ENCODE data around the gene ANKRD44.
"Not testable (repeated sequence)": the region's sequence is repeated elsewhere in the genome, so short reads cannot be mapped to it uniquely, and the experiment has no call there.

Gene ANKRD44

DNA sequence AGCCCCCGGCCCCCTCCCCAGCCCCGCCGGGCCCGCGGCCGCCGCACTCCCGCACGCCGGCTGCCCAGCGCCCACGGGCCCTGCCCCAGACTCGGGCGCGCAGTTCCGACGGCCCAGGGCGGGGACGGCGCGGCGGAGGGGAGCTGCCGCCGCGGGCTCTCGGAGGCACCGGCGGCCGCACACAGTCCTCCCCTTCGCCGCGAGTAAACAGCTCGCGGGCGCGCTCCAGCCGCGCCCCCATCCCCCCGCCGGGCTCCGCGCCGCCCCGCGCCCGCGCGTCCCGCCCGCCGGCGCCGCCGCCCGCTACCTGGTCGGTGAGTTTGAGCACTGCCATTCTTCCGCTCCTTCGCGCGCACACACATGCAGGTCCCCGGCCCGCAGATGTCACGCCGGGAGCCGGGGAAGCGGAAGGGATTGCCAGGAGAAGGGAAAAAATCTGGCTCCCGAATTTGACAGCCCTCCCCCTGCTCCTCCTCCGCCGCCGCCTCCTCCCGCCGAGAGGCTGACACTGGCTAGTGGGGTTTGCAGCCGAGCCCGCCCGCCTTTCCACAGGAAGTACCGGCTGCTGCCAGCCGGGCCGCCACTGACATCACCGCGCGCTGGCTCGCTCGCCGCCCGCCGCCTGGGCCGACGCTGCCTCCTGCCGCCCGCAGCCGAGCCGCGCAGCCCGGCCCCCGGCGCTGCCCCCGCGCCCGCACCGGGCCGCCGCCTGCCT is at the start of gene ANKRD44:
Gene ANKRD44, minus strand, starts transcription at position 510 of the 715 bp plus-strand sequence. Its CDS starts 176 bp downstream, at position 334.
- peak; percentile 74 to 87 for DNase-seq

DNA sequence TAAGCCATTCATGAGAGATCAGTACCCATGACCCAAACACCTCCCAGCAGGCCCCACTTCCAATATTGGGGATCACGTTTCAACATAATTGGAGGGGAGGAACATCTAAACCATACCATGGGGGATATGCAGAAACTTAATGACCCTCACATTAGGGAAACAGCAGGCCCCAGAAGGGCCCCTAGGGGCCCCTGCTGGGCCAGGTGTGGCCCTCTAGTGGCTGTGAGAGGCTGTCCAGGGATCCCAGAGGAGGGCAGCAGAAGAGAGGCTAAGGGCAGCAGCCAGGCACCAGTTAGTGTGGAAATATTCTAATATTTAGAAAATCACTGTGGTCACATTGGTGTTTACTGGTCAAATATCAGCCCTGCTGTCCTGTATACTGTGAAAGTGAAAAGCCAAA is 49.3 kb upstream of the ANKRD44 start:
- no peak for DNase-seq

DNA sequence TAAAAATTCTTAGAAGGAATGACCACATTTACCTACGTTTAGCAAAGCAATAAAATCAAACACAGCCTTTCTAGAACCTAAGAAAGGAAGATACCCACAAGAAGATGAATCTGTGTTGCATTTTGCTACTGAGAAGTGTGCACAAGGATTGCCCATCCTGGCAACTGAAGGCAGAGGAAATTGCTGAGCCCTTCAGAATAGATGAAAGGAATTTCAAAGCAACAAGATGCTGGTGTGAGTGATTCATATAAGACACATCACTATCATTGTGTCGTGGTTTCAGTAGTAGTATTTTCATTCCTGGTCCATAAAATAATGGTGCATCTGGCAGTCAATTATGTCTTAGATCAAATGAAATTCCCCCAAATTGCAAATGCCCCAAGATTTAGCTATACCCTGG is 48.4 kb upstream of the ANKRD44 start:
- no peak for DNase-seq

DNA sequence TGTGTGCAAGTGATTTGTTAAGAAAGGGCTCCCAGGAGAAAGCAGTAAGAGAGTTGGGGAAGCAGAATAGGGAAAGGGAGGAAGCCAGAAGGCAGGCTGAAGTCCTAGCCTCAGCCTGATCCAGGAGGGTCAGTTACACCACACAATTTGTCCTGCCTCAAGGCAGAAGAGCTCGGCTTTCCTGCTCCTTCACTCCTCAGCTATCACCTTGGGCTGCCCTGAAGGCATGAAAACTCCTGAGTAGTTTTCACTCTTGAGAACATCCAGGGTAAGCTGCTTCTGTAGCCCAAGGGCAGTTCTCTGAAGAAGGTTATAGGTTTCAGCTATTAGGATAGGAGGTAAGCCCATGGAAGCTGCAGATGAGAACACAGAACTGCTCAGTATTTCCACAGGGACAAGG is 47.4 kb upstream of the ANKRD44 start:
- no peak for DNase-seq

DNA sequence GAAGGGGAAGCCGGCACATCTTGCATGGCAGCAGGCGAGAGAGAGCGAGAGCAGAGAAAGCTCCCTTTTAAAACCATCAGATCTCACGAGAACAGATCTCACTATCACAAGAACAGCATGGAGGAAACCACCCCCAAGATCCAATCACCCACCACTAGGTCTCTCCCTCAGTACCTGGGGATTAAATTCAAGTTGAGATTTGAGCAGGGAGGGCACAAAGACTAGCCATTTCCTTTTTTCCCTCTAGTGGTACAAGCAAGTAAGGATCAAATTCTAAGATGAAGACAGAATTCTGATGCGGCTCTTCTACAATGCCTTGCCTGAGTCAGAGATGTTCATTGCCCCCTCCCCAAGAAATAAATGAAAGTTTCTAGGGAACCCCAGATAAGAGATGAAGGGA is 45.6 kb upstream of the ANKRD44 start:
- DNase-seq: no peak

DNA sequence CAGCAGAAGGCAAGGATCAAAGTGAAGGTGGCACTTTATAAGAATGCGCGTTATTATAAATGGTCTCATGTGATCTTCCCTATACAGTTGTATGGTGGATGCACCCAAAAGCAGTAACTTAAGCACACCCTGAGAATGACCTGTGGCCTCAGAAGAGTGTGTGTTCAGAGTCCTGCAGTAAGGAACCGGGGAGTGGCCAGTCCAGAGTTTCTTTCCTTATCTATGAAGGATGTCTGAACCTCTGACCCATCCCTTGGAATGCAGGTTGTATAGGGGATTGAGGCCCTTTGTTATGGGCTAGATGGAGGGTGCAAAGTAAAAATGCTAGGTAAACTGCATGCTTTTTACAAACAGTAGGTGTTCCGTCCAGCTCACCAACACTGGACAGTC is 43.6 kb upstream of the ANKRD44 start:
- no peak for DNase-seq

DNA sequence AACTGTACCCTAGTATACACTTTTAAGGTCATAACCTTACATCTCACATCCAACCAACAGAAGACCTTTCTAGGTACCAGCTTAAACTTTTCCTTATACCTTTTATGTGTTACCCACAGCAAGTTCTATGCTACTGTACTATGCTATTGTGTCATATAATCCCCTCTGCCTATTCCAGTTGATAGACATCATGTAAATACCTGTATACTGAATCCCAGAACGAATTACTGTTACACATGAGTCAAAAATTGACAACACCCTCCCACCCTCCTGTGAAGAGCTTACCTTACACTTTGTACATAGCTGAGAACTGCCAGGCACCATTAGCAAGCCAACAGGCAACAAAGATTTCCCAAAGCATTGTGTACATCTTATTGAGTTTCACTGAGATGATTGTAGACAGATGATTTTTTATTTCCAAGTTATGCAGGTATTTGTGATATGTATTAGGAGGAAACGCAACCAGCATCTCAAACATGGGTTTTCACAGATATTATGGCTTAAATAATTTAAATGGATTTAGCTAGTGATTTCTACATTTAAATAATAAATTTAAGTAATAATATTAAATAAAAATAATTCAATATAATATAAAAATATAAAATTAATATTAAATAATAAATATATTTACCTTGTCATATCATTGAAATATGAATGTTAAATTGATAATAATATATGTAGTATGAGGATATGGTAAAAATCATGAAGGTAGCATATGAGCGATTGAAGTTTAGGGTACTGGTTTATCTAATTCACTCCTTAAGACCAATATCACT is 43.0 kb upstream of the ANKRD44 start:
- no peak for DNase-seq

DNA sequence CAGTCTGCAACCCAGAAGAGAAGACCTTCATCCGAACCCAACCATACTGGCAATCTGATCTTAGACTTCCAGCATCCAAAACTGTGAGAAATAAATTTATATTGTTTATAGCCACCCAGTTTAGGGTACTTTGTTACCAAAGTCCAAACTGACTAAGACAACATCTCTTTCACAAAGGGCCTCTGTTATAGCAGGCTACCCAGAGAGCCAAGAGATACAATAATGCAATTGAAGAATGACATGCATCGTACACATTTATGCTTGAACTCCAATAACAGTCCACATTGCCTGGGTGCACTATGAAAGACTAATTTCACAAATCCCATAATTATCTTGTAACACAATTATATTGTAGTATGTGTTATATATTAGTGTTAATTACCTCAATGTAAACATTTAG is 39.1 kb upstream of the ANKRD44 start:
- no peak for DNase-seq

DNA sequence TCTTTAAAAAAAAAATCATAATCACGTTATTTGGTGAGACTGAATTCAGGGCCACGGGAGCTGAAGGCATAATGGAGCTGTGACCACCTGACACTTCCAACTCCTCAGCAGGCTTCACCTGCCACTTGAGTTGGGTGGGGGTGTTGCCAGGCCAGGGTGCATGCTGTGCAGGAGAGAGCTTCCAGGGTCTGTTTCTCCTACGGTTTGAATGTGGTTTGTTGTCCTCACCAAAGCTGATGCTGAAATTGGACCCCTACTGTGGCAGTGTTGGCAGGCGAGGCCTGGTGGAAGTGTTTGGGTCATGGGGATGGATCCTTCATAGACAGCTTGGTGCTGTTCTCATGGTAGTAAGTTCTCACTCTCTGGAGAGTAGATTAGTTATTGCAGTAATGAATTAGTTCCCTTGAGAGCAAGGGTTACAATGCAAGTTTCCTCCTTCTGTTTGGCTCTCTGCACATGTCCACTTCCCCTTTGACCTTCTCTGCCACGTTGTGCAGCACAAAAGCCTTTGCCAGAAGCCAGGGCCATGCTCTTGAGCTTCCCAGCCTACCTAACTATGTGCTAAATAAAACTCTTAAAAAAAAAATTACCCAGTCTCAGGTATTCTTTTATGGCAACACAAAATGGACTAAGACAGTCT is 38.3 kb upstream of the ANKRD44 start:
- no peak for DNase-seq

DNA sequence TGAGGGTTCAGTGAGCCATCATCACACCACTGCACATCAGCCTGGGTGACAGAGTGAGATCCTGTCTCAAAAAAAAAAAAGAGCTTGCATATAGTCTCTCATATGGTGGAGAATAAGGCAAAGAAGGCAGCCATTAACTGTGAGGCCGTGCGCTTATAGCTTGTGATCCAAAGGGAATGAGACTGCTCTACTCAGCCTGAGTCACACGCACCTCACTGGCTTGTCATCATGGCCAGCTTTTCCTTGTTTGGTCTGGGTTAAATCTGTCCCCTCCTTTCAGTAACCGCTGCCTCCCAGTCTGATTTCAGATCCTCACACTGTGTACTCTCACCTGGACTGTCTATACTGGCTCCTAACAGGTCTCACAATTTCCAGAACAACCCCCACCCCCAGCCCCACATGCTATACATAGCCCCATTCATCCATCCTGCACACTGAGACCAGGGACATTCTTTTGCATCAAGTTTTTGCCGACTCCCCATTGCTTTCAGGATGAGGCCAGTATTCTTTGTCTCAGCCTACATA is 35.3 kb upstream of the ANKRD44 start:
- no peak for DNase-seq

DNA sequence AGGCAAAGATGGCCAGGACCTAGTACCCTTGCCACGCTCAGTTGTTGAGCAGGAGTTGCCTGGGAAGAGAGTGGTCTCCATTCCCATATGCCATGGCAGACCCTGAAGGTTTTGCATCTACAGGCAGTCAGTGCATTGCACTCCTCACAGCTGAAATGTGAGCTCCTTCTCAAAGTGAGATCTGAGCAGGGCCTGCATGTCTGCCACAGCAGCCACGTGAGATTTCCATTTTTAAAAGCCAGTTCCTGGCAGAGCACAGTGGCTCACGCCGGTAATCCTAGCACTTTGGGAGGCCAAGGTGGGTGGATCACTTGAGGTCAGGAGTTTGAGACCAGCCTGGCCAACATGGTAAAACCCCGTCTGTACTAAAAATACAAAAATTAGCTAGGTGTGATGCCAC is 33.4 kb upstream of the ANKRD44 start:
- DNase-seq: not testable (repeated sequence)

DNA sequence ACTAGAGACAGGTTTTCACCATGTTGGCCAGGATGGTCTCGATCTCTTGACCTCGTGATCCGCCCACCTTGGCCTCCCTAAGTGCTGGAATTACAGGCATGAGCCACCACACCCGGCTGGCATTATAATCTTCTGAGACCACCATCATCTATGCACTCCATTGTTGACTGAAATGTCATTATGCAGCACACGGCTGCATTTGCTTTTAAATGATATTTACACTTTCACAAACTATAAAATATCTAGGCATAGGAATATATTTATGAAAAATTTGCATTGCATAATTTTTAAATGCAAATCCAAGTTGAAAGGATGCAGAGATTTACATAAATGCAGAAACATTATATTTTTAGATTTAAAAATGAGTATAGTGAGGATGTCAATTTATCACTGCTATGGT is 30.0 kb upstream of the ANKRD44 start:
- DNase-seq: no peak

DNA sequence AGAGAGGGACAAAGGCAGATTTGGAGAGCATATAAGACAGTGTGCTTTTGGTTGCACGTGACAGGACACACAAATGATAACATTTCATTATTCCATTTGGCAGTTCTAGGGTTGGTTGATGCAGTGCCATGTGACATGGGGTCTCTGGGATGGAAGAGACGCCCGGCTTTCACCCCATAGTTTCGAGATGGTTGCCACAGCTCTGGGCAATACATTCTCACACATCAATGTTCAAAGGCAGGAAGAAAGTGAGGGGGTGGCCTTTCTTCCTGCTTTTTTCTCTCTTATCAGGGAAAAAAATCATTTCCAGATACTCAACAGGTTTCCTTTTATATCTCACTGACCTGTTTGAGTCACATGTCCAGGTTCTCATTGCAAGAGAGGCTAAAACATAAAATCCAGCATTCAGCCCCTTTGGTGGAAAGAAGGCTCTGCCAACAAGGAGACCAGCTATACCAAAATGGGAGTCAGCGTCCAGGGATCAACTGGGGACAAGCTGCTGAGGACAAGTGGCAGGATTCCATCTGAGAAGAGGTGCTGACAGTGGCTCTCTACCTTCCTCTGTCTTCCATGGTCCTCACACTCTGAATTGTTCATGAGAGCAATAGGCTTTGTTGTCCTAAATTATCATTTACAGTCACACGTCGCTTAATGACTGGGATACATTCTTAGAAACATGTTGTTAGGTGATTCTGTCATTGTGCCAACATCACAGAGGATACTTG is 29.1 kb upstream of the ANKRD44 start:
- peak in 1 of 2 experiments; percentile 19 for DNase-seq

DNA sequence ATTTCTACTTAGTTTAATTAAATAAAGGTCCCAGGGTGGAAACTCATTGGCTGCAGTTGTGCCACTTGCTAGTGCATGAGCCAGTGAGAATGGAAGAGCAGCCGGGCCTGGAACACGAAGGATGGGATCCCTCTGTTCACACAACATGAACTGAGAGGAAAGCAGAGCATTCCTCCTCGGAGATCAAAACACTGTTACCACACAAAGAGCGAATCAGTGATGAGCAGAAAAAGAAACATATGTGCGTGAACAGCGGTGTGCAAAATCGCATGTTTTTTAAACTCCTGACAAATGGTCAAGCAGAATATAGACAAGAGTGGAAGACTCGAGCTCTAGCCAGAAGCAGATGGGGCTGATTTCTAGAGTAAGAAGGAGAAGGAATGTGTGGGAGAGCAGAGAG is 28.4 kb upstream of the ANKRD44 start:
- DNase-seq: no peak

DNA sequence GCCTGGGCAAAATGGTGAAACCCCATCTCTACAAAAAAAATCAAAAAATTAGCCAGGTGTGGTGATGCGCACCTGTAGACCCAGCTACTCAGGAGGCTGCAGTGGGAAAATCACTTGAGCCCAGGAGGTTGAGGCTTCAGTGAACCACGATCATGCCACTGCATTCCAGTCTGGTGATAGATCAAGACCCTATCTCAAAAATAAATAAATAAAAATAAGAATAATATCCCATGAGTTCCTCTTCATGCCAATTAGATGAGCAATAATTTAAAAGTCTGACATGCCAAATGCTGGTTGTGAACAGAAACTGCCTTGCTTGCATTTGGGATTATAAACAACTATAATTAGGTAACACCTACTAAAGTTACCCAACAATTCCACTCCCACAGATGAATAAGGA is 22.1 kb upstream of the ANKRD44 start:
- DNase-seq: no peak

DNA sequence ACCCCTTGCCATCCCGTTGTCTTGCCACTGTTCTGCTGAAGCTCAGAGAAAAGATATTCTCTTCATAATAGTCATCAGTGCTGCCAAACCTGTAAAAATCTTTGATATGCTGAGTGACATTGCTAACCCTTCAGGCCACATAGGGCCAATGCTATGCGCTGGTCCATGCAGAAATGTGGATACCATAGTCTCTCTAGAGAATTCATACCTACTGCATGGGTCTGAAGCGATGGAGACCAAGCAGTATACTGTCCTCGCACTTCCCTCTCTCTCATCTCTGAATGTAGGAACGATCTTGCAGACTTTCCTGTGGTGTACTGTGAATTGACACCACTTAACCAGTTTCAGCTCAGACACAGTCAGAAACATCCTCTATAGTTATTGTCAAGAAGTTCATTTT is 17.9 kb upstream of the ANKRD44 start:
- no peak for DNase-seq

DNA sequence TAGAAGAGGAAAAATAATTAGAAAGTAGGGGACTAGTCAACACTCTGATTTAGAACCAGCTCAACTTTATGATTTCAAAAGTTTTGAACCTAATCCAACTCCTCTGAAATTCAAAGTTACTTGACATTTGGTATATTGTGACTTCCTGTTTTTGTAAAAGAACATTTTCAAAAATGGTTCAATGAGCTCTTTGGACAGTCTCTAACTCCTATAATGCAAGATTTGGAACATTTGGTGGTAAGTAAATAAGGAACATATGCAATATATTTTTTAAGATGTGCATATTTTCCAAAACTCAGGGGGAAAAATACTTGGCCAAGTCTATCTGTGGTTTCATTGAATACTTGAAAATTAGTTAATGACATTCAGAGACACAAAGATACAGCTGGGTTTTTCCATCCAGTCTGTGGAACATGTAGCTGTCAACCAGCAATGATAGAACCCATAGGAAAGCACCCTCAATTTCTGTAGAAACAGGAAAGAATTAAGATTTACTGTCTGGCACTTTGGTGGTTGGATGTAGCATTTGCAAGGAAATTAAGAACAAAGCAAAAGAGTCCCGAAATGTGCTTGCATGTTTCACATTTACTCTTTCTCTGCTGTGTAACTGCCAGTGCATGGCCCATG is 17.0 kb upstream of the ANKRD44 start:
- DNase-seq: no peak

DNA sequence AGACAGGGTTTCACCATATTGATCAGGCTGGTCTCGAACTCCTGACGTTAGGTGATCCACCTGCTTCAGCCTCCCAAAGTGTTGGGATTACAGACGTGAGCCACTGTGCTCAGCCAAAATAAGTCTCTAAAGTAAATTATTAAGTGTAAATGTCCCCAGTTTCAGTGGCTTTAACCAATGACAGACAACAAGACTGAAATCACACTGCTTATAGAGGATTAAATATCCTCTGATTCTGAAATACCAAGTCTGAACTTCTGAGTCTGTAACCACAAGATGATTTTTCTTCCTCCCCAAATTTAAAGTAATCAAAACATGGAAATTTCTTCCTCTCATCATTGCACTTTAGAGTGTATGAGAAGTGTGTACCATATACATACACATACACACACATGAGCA is 16.5 kb upstream of the ANKRD44 start:
- no peak for DNase-seq

DNA sequence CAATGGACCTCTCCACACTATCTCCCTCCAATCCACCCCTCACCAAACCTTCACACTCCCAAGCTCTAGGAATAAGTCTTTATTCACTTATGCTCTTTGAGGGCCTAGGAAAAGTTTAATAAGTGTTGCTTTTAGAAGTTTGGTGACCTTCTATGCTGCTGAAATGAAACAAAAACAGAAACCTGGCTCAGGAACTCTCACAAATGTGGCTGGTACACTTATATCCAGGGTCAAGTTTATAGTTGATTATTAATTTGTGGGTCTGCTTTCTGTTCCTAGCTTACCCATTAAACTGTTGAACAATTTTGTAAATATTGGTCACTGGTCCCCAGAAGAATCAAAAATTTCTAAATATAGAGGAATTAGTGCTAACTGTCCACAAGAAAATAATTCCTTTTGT is 14.2 kb upstream of the ANKRD44 start:
- DNase-seq: no peak

DNA sequence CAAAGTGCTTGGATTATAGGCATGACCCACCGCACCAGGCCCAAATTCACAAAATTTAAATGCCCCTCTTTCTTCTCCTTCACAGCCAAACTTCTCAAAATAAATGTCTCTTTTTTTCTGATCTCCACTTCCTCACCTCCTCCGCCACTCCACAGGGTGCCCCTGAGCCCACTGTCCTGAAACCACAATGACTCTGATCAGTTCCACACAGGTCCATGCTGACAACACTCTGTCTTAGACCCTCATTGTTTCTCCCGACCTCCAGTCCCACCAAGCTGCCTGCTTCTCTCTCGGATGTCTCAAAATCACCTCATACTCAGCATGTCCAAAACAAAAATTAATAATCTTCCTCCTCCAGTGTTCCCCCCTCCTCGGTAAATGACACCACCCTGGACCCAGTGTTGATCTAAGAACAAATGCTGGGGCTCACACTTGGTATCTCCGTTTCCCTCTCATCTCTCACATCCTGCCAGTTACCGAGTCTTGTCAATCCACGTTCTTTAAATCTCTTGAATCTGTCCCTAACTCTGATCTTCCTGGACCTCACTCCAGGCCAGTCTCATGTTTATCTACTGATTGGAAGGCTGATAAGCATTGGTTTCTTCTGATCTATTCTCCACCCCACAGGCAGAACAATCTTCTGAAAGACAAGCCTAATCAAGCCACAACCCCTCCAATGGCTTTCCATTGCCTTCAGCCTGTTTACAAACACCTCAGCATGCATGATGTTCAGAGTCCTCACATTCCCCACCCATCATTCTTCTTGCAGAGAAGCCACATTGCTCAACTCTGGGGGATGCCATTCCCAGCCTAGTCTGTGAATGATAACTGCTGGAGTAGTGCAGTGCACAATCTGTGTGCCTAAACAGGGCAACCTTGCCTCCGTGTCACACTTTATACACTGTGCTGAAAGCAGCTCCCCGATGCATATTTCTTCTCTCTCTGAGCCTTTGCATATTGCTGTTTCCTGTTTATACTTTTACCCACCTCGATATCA is 12.4 kb upstream of the ANKRD44 start:
- no peak for DNase-seq

DNA sequence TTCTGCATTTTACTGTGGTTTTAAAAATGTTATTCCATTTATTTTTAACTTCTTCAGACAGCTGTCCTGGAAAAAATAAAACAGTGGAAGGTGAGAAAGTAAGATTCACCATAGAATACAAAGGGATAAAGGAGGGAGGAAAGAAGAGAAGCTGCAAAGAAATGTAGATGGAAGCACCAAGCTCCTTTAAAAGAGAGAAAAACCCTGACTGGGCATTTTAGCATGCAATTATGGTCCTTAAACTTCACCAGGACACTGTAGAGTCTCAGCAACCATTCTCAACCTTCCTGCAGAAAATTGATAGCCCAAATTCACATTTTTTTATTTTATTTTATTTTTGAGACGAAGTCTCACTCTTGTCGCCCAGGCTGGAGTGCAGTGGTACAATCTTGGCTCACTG is 11.6 kb upstream of the ANKRD44 start:
- DNase-seq: no peak

All from NCI-H2081 (cell line).